ENCODE data around the gene NFIC. TPM values are rescaled to one million over a fixed set of nuclear protein-coding genes. Genes with fewer than 3 reads are reported as not detected.

The NFIC gene
- total RNA-seq, 1 donor, result 42.7 TPM

- DNase-seq (ENCODE audit: low read depth), result no peak
- TF ChIP-seq CTCF (IDR thresholded peaks at IDR 0.05; ENCODE audit: insufficient read depth, low read depth, low read length), result no peak
- no peak overlapping the region for H3K4me3 ChIP-seq (ENCODE audit: low read depth, low read length)
These were observed 112.2 kb downstream of the NFIC start for GRCh38 chr19:3478409-3479176.

GRCh38 chr19:3479177-3479833 lies 112.9 kb downstream of the NFIC start:
- TF ChIP-seq CTCF (IDR thresholded peaks at IDR 0.05; ENCODE audit: insufficient read depth, low read depth, low read length), result no peak
- DNase-seq (ENCODE audit: low read depth), result no peak
- no peak overlapping the region for H3K4me3 ChIP-seq (ENCODE audit: low read depth, low read length)

- H3K4me3 ChIP-seq (ENCODE audit: low read depth, low read length), result no peak overlapping the region
- no peak for DNase-seq (ENCODE audit: low read depth)
- TF ChIP-seq CTCF (IDR thresholded peaks at IDR 0.05; ENCODE audit: insufficient read depth, low read depth, low read length), result no peak
These were observed 113.4 kb downstream of the NFIC start for GRCh38 chr19:3479834-3480215.

GRCh38 chr19:3480383-3481091 lies 114.2 kb downstream of the NFIC start, which contains the start of gene SMIM24:
TSS of gene SMIM24 (minus strand) at chr19:3480525. CDS start at chr19:3480463, 62 bp downstream.
- DNase-seq (ENCODE audit: low read depth), result no peak
- TF ChIP-seq CTCF (IDR thresholded peaks at IDR 0.05; ENCODE audit: insufficient read depth, low read depth, low read length), result no peak
- no peak within 1 kb of the TSS for H3K4me3 ChIP-seq (ENCODE audit: low read depth, low read length)

- H3K4me3 ChIP-seq (ENCODE audit: low read depth, low read length), result no peak overlapping the region
- DNase-seq (ENCODE audit: low read depth), result no peak
- no peak for TF ChIP-seq CTCF (IDR thresholded peaks at IDR 0.05; ENCODE audit: insufficient read depth, low read depth, low read length)
These were observed 115.1 kb downstream of the NFIC start for GRCh38 chr19:3481241-3482090.

- no peak for DNase-seq (ENCODE audit: low read depth)
- no peak overlapping the region for H3K4me3 ChIP-seq (ENCODE audit: low read depth, low read length)
- no peak for TF ChIP-seq CTCF (IDR thresholded peaks at IDR 0.05; ENCODE audit: insufficient read depth, low read depth, low read length)
These were observed 116.3 kb downstream of the NFIC start for GRCh38 chr19:3482507-3483225.

All from fibroblast of villous mesenchyme (primary cell).